NCI-H774 (cell line): Measurements from ENCODE around the gene SMAP1.
"Not testable (repeated sequence)": the region's sequence is repeated elsewhere in the genome, so short reads cannot be mapped to it uniquely, and the experiment has no call there.

Source experiments
- DNase-seq: peaks from one replicate; lab custom pipeline; 2025; lab: John Stamatoyannopoulos, UW

Gene SMAP1

GRCh38 chr6:70740746-70741145, 73.1 kb downstream of the SMAP1 start:
- not testable (repeated sequence) for DNase-seq

GRCh38 chr6:70742462-70742861, 74.8 kb downstream of the SMAP1 start:
- not testable (repeated sequence) for DNase-seq

- no peak for DNase-seq
These were observed 86.2 kb downstream of the SMAP1 start for GRCh38 chr6:70753870-70754380.

GRCh38 chr6:70758883-70759282, 91.2 kb downstream of the SMAP1 start:
- DNase-seq = no peak

GRCh38 chr6:70763754-70764510, 96.2 kb downstream of the SMAP1 start:
- no peak for DNase-seq

GRCh38 chr6:70764706-70765105, 97.0 kb downstream of the SMAP1 start:
- DNase-seq = no peak

GRCh38 chr6:70771351-70771750, 103.7 kb downstream of the SMAP1 start:
- DNase-seq = not testable (repeated sequence)

GRCh38 chr6:70779934-70780333, 112.3 kb downstream of the SMAP1 start:
- DNase-seq = no peak

GRCh38 chr6:70790483-70791224, 123.0 kb downstream of the SMAP1 start:
- no peak for DNase-seq

- DNase-seq = no peak
These were observed 129.9 kb downstream of the SMAP1 start for GRCh38 chr6:70797625-70798024.

GRCh38 chr6:70806086-70806485, 138.4 kb downstream of the SMAP1 start:
- DNase-seq = no peak

- DNase-seq = no peak
These were observed 144.1 kb downstream of the SMAP1 start for GRCh38 chr6:70811788-70812187.

- no peak for DNase-seq
These were observed 146.2 kb downstream of the SMAP1 start for GRCh38 chr6:70813885-70814284.

- DNase-seq = no peak
These were observed 152.0 kb downstream of the SMAP1 start for GRCh38 chr6:70819646-70820045.

- no peak for DNase-seq
These were observed 153.1 kb downstream of the SMAP1 start for GRCh38 chr6:70820778-70821177.

GRCh38 chr6:70821751-70822150, 154.1 kb downstream of the SMAP1 start:
- DNase-seq = no peak

- no peak for DNase-seq
These were observed 156.0 kb downstream of the SMAP1 start for GRCh38 chr6:70823651-70824050.

- DNase-seq = no peak
These were observed 163.7 kb downstream of the SMAP1 start for GRCh38 chr6:70831427-70831826.

- no peak for DNase-seq
These were observed 166.8 kb downstream of the SMAP1 start for GRCh38 chr6:70834520-70834919.

- DNase-seq = peak; percentile 31
These were observed 171.2 kb downstream of the SMAP1 start for GRCh38 chr6:70838907-70839285.

- DNase-seq = no peak
These were observed 171.9 kb downstream of the SMAP1 start for GRCh38 chr6:70839286-70840266.

GRCh38 chr6:70841112-70841511, 173.4 kb downstream of the SMAP1 start:
- DNase-seq = no peak
